H1 (cell line): ENCODE measurements around the gene NPHP4. TPM values are rescaled to one million over a fixed set of nuclear protein-coding genes. Genes with fewer than 3 reads are reported as not detected.

ENCODE experiments used
- ASH2L ChIP-seq: fragments of 200-600, 300-600 bp; sonication (generic); IDR thresholded peaks from one replicate; pipeline ENCODE4 v1.7.1; 2017; ENCODE audit warnings: low read length
- EP300 ChIP-seq, 2 experiments: IDR thresholded peaks; 1 replicate in 1 of 2; 2 replicates in 1 of 2; pipeline ENCODE4 v1.6.1; 2011 to 2012; ENCODE audit warnings: low read depth in 2 of 2, low read length in 2 of 2, mild to moderate bottlenecking in 2 of 2, borderline replicate concordance in 1 of 2, inconsistent platforms in 1 of 2, moderate library complexity in 1 of 2
- MAFK ChIP-seq: IDR thresholded peaks from 2 replicates; pipeline ENCODE4 v1.6.1; 2012; ENCODE audit warnings: low read depth, mild to moderate bottlenecking, improper control_type of control experiment, low read length
- SP1 ChIP-seq: IDR thresholded peaks from 2 replicates; pipeline ENCODE4 v1.6.1; 2011; ENCODE audit warnings: low read depth, low read length
- TAF1 ChIP-seq: IDR thresholded peaks from 2 replicates; pipeline ENCODE4 v1.6.1; 2011; ENCODE audit warnings: mild to moderate bottlenecking, low read depth, low read length
- polyA plus RNA-seq, 7 experiments: library from polyadenylated mRNA; depleted of rRNA in 3 of 7; stranded (reverse) in 5 of 7; unstranded in 2 of 7; fragments of >200 nt in 5 of 7; fragments of 200-250 nt in 2 of 7; gene quantifications; 1 replicate in 5 of 7; 2 replicates in 1 of 7; 4 replicates in 1 of 7; pipeline versions ENCODE4 v1.2.1 to v1.2.3, GENCODE V29; 2011 to 2013; ENCODE audit warnings: missing spikeins in 2 of 7, mixed read lengths in 2 of 7
- total RNA-seq: library from RNA; stranded (reverse); fragmentation: NEBNext Ultra II Directional; extraction: Animal tissue kit (Norgen Biotek cat#: 25700); gene quantifications from 2 replicates; pipeline ENCODE4 v1.2.1, GENCODE V29; 2021

Gene NPHP4
- total and polyA plus RNA-seq, 2 of the 8 experiments (the other 6 are each of a cell fraction or from before 2014, with no cell fraction given) = 5.8 to 14.0 TPM

- no peak for TF ChIP-seq EP300 (IDR thresholded peaks at IDR 0.05; ENCODE audit: borderline replicate concordance in 1 of 2, low read depth in 2 of 2, low read length in 2 of 2)
- no peak for TF ChIP-seq MAFK
- no peak for TF ChIP-seq ASH2L
- TF ChIP-seq SP1 = no peak
- TF ChIP-seq TAF1 = no peak
Observed at GRCh38 chr1:5901841-5902240, 90.4 kb downstream of the NPHP4 start (continued).
